Kasumi-1 (cell line): Measurements from ENCODE around the gene RBP4.

ENCODE experiments used
- DNase-seq, 2 experiments: peaks; one replicate each; lab custom pipeline; 2025; lab: John Stamatoyannopoulos, UW

The RBP4 gene

DNA sequence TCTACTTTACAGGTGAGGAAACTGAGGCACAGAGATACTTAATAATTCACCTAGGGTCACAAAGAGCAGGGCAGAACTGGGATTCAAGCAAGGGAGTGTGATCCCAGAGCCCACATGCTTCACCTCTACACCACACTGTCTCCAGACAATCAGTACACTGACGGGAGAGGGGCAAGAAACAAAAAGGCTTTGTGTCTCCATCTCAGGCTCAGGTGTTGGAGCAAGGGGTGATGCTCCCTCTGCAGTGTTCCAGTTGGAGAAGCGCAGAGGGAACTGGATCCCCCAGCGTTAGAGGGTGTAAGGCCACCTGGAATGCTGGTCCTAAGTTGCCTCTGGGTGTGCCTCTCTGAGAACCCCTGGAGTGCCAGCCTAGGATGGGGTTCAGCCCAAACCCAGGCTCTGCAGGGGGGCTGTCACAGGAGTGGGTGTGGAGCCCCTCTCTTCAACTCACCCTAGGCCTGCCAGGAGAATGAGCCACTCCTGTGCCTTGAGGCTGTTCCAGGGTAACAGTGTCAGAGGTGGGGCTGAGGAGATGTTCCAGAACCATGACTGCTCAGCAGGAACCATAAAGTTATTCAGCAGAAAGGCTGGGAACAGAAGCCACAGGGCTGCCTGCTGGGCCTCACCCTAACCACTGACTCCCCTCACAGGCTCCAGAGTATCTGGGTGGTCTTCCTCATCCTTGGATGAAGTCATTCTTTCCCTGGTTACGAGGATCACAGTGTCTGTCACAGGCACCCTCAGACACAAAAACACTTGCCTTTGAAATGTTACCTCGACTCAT lies 5.5 kb downstream of the RBP4 start:
- DNase-seq: no peak

DNA sequence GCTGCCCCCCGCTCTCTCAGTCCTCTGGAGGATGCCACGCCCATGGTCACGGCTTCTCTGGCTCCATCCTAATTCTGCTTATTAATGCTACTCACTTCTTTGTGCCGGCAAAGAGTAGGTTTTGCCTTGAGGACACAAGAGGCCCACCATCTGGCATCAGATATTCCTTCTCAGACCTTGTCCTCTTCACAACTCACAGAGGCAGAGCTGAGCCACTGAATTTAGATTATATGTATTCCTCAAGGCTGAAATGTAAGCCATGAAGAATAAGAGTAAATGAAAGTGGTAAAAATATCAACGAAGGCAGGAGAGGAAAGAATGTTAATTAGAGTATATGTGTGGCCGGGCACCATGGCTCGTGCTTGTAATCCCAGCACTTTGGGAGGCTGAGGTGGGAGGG lies 6.5 kb downstream of the RBP4 start:
- DNase-seq: no peak

- no peak for DNase-seq
Observed at GRCh38 chr10:93593749-93594148, 7.3 kb downstream of the RBP4 start.

DNA sequence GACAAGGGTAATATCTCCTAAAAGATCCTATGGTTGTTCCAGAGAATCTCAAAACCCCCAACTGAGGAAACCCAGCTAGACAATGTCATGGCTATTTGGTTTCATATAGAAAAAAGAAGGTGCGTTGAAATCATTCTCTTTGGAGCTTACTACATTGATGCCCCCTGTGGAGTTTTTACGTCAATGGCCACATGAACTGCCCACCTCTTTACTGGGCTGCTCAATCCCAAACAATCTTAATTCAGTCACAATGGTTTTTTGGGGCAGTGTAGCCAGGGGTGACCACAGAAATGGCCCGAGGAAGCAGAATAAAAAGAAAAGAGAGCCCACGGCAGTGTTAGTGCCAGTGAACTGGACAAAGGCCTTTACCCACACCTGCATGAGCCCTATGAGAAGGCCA lies 7.8 kb downstream of the RBP4 start:
- no peak for DNase-seq

DNA sequence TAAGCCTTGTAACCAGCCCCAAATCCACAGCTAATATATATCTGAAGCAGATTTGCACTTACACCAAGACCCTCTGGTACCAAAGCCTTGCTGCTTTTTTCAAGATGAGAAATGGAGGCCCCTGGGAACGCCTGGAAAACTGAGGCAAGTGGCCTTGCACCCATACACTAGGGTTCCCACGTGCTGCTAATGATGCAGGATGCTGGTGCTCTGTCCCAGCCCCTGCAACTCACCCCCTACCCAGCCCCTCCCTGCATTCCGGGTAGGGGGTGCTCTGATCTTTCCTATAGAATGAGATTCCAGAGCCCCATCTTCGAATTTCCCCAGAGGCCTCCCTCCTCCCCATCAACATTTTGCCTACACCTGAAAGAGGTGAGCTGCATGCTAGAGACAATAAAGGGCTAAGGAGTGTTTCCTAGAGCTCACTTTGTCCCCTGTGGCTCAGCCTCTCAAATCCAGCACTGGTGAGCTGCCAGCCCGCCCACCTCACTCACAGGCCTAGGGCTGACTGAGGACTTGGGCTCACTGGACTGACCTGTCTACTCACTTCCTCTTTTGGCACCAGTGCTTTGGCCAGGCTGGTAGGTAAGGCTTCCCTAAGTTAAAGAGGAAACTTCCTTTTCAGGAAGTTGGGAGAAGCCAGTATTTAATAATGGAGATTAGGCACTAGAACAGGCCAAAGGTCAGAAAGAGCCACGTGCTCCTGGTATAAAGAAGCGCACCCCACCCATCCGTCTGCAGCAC lies 9.8 kb downstream of the RBP4 start:
- no peak for DNase-seq

- no peak for DNase-seq
Observed at GRCh38 chr10:93590638-93591037, 10.4 kb downstream of the RBP4 start.

GRCh38 chr10:93589648-93590562 lies 11.1 kb downstream of the RBP4 start:
- DNase-seq: no peak

- DNase-seq: no peak
Observed at GRCh38 chr10:93584445-93584844, 16.6 kb downstream of the RBP4 start.

- no peak for DNase-seq
Observed at GRCh38 chr10:93580828-93581227, 20.2 kb downstream of the RBP4 start.

DNA sequence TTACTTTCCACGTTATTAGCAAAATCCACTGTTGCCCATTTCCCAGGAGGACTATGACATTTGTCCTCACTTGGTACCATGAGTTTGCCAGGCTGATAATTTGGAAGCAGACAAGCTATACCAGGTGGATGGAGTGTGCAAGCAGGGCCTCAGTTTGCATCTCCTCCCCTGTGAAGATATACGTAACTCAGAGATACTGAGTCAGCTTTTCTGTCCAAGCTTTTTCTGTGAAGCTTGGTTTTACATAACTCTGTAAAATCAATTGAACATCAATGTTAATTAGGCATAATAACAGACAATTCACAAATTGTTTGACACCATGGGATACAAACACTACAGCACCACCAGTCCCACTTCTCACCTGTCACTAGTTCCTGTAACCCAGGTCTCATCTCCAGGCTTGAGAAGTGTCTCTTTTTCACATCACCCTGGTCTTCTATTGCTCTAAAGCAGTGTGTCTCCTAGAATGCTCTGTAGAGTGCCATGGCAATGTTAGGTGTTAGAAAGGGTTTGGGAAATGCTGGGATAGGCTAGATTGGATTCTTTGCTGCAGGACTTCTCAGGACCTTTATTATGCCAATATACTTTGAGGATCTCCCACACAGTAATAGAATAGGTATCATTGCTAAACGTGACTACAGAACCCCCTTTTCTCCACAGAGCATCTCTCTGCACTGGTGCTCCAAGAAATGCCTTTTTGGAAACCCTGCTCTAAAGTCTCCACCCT lies 20.9 kb downstream of the RBP4 start:
- no peak for DNase-seq

DNA sequence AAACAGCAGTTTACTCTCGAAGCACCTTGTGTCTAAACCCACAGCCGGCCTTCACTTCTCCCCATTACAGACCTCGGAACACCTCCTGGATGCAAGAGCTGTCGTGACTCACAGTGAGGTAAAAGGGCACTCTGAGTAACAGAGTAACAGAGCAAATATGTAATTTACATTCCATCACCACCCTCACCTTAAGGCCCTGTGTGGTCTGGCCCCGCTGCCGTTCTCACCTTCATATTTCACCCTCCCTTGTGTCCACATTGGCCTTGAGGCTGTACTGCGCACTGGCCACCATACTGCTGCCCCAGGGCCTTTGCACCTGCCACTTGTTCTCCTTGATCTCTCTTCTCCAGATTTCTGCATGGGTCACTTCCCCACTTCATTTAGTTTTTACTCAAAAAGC lies 21.9 kb downstream of the RBP4 start:
- DNase-seq: no peak

DNA sequence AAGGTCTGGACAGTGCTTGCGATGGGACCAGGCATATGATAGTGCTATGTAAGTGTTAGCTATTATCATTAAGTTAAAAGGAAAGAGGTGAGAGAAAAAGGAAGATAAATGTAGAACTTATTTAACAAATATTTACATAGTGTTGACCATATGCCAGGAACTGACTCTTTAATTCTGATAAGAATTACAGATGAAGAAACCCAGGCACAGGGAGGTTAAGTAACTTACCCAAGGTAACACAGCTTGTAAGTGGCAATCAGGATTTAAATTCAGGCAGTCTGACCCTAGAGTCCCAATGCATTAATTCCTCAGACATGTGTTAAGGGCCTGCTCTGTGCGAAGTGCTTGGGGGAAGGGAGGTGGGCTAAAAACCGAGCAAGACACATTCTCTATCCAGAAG lies 23.5 kb downstream of the RBP4 start:
- no peak for DNase-seq

DNA sequence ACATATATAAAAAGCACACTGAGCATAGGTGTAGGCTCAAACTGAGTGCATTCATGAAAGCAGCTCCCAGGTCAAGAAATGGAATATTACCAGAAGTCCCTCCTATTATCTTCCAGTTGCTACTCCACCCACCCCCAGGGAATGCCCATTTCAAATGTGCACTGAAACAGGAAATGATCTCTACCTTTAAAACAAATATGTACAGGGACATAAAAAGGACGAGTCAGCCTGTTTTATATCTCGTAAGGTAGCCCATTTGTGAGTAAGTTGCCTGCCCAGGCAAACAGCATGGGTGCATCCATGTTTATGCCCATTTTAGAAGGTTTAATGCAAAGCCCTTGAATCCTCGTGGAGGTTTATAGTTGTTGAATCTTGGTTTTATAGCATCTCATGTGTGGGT lies 24.1 kb downstream of the RBP4 start:
- DNase-seq: no peak

DNA sequence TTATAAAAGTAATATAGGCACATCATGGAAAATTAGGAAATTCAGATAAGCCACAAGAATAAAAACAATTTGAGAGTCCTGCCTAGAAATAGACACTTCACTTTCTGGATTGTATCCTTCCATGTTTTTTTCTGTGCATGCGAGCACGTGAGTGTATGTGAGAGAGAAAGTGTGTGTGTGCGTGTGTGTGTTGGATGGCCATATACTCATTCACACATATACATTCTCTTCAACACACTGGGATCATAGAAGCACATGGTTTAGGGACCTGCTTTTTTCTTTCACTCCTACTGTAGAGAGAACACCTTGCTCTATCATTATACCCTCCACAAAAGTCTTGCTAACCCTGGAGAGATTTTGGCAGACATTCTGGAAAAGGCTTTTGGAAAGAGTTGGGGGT lies 27.1 kb downstream of the RBP4 start:
- peak; percentile 64 to 65 for DNase-seq

- peak; percentile 95 for DNase-seq
Observed at GRCh38 chr10:93573051-93573909, 27.8 kb downstream of the RBP4 start.

GRCh38 chr10:93572606-93573005 lies 28.4 kb downstream of the RBP4 start:
- DNase-seq: no peak

DNA sequence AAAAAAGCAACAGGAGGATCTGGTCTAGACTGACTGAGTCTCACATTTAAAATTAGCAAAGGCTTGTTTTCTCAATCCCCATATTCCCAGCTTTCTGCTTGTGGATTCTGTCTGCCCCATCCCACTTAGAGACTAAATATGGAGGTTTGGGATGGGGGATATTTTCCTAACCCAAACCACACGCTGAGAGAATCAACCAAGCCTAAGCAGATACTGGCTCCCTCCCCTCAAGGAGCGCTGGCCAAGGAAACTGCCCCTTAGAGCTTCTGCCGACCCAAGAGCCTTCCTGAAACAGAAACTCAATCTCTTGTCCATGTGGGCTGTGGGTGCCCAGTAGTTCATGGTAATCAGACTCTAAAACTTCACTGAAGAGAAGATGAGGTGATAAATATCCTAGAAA lies 30.7 kb downstream of the RBP4 start:
- DNase-seq: no peak

DNA sequence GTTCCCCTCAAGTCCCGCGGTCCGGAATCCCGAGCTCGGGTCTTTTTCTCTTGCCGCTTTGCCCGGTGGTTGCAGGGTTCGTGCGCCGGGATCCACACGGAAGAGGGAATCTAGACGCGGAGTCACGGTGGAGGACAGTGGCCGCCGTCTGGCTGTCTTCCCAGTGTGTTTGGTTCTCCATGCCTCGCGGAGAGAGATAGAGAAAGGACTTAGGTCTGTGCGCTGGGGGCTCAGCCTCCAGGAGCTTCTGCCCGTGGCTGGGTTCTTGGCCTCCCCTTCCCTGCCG lies 33.0 kb downstream of the RBP4 start:
- no peak for DNase-seq

DNA sequence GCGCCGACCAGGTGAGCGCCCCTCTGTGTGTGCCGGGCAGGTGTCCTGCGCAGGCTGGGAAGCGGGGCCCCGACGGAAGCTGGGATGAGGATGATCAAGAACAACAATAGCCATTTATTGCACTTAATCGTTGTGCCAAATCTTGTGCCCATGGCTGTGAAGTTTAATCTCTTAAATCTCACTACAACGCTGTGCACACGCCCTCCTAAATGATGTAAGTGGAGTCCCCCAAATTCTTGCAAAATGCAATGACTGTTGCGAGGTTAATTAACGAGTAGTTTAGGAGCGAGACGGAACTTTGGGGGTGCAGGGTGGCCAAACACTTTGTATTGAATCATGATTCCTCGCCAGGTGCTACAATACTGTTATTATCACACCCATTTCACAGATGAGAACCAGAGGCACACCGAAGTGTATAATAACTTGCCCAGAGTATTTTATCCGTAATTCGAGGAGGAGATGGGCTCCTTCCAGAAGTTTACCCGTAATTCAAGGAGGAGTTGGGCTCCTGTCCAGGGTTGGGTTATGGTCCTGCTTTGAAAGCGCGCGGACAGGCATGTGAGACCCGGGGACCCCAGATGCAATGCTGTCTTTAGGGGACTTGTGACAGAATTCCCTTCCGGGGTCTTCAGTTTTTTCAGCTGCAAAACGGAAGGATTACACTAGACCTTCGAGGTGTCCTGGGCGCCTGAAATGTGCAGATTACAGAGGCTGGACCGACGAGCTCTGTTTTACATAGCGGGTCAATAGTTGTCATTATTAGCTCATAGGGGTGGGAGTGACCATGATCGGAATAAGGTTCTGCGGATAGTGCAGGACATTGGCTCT lies 33.5 kb downstream of the RBP4 start:
- no peak for DNase-seq
